Astrocyte (in vitro differentiated cells and primary cell): ENCODE results near the gene NEIL1.

Source experiments
- CTCF ChIP-seq: IDR thresholded peaks from 2 replicates; pipeline ENCODE4 v1.5.1; 2011; ENCODE audit warnings: low read depth, mild to moderate bottlenecking, inconsistent platforms, low read length, moderate library complexity; ENCODE audit not compliant: insufficient read depth
- EZH2 ChIP-seq: IDR thresholded peaks from 2 replicates; pipeline ENCODE4 v1.6.1; 2012; ENCODE audit warnings: mild to moderate bottlenecking, low read length, inconsistent platforms; ENCODE audit not compliant: insufficient read depth

- TF ChIP-seq CTCF (no peak), EZH2 (no peak)
Observed at GRCh38 chr15:75329571-75329970, 17.3 kb upstream of the NEIL1 start.
